SU-DHL-6 (cell line): ENCODE results near the gene NPHS1.

Experiments used
- H2AFZ ChIP-seq: fragments of 200-600 bp; sonication (generic); 2 replicates; pipeline ENCODE4 v1.6.1; 2014; ENCODE audit warnings: low read depth, mild to moderate bottlenecking, moderate library complexity, mixed read lengths, antibody characterized with exemption, low read length; ENCODE audit not compliant: severe bottlenecking
- H3F3A ChIP-seq: fragments of 200-600 bp; shearing (Covaris generic); 2 replicates; pipeline ENCODE4 v1.6.0; 2016; ENCODE audit warnings: antibody characterized with exemption, mild to moderate bottlenecking; ENCODE audit not compliant: insufficient read depth
- H3K27ac ChIP-seq: fragments of 200-600 bp; sonication (generic); 2 replicates; pipeline ENCODE4 v1.5.1; 2016; ENCODE audit warnings: low read depth, mild to moderate bottlenecking, low read length, moderate library complexity, mixed read lengths
- H3K27me3 ChIP-seq: fragments of 200-600 bp; sonication (generic), shearing (Covaris generic); 2 replicates; pipeline ENCODE4 v1.6.0; 2014; ENCODE audit warnings: mild to moderate bottlenecking, low read length
- H3K36me3 ChIP-seq: fragments of 200-600 bp; sonication (generic); 2 replicates; pipeline ENCODE4 v1.6.1; 2014; ENCODE audit warnings: mild to moderate bottlenecking, low read length, mixed read lengths
- H3K4me2 ChIP-seq: fragments of 300-600, 200-600 bp; shearing (Covaris generic), sonication (generic); 2 replicates; pipeline ENCODE4 v1.6.0; 2014; ENCODE audit warnings: low read length, low read depth, mild to moderate bottlenecking; ENCODE audit not compliant: poor library complexity, severe bottlenecking
- H3K4me3 ChIP-seq: fragments of 200-600 bp; sonication (generic); 2 replicates; pipeline ENCODE4 v1.5.1; 2014; ENCODE audit warnings: antibody characterized with exemption, low read length, mild to moderate bottlenecking, mixed read lengths; ENCODE audit not compliant: insufficient read depth, poor library complexity, severe bottlenecking
- H3K79me2 ChIP-seq: fragments of 200-600 bp; sonication (generic); 2 replicates; pipeline ENCODE4 v1.6.1; 2014; ENCODE audit warnings: mild to moderate bottlenecking, low read length, moderate library complexity; ENCODE audit not compliant: insufficient read depth
- H3K9ac ChIP-seq: fragments of 200-600 bp; sonication (generic); 2 replicates; pipeline ENCODE4 v1.7.0; 2014; ENCODE audit warnings: mild to moderate bottlenecking, low read length
- H3K9me2 ChIP-seq: fragments of 200-600 bp; sonication (generic); replicated peaks from 2 replicates; pipeline ENCODE4 v1.6.1; 2014; ENCODE audit warnings: low read length; ENCODE audit not compliant: insufficient read depth
- H3K9me3 ChIP-seq: fragments of 200-600 bp; sonication (generic); 2 replicates; pipeline ENCODE4 v1.6.1; 2014; ENCODE audit warnings: low read length, mixed read lengths; ENCODE audit not compliant: insufficient read depth
- H4K20me1 ChIP-seq: fragments of 200-600 bp; sonication (generic); 2 replicates; pipeline ENCODE4 v1.6.1; 2014; ENCODE audit warnings: low read depth, mild to moderate bottlenecking, antibody characterized with exemption, low read length, moderate library complexity, mixed read lengths
- CTCF ChIP-seq: fragments of 200-600 bp; sonication (generic); IDR thresholded peaks from one replicate; pipeline ENCODE4 v1.5.1; 2017; ENCODE audit warnings: antibody characterized with exemption, mild to moderate bottlenecking, low read length, moderate library complexity; ENCODE audit not compliant: insufficient read depth, poor library complexity, severe bottlenecking
- EZH2phosphoT487 ChIP-seq: fragments of 200-600 bp; sonication (generic), shearing (Covaris generic); conservative IDR thresholded peaks from 2 replicates; pipeline ENCODE4 v1.6.1; 2018; ENCODE audit warnings: mild to moderate bottlenecking, antibody characterized with exemption, low read length, moderate library complexity, mixed read lengths

Gene NPHS1

GRCh38 chr19:35793381-35794165 lies 58.7 kb downstream of the NPHS1 start:
- TF ChIP-seq EZH2phosphoT487 (no peak), CTCF (no peak)
- Histone ChIP-seq H3F3A (no peaks in the 10 kb centered on the region), H3K27ac (no peak overlapping the region), H2AFZ (no peak overlapping the region), H3K9me2 (no peaks in the 10 kb centered on the region), H3K36me3 (no peaks in the 10 kb centered on the region), H3K4me3 (no peak overlapping the region), H3K27me3 (no peaks in the 10 kb centered on the region), H3K4me2 (no peak overlapping the region), H3K9me3 (no peaks in the 10 kb centered on the region), H3K9ac (no peak overlapping the region), H4K20me1 (no peaks in the 10 kb centered on the region), H3K79me2 (no peaks in the 10 kb centered on the region)

- Histone ChIP-seq H3K27me3 (no peaks in the 10 kb centered on the region), H3K4me2 (no peak overlapping the region), H3F3A (no peaks in the 10 kb centered on the region), H3K27ac (no peak overlapping the region), H3K9me2 (no peaks in the 10 kb centered on the region), H3K9me3 (no peaks in the 10 kb centered on the region), H3K36me3 (no peaks in the 10 kb centered on the region), H3K9ac (no peak overlapping the region), H3K79me2 (no peaks in the 10 kb centered on the region), H3K4me3 (no peak overlapping the region), H4K20me1 (no peaks in the 10 kb centered on the region), H2AFZ (no peak overlapping the region)
- no peak for TF ChIP-seq CTCF
Observed at GRCh38 chr19:35792888-35793287, 59.4 kb downstream of the NPHS1 start.

- Histone ChIP-seq H3K79me2 (no peaks in the 10 kb centered on the region), H3F3A (no peaks in the 10 kb centered on the region), H2AFZ (no peak overlapping the region), H3K9ac (no peak overlapping the region), H3K9me2 (no peaks in the 10 kb centered on the region), H3K27ac (no peak overlapping the region), H4K20me1 (no peaks in the 10 kb centered on the region), H3K9me3 (no peaks in the 10 kb centered on the region), H3K4me2 (no peak overlapping the region), H3K27me3 (no peaks in the 10 kb centered on the region), H3K4me3 (no peak overlapping the region), H3K36me3 (no peaks in the 10 kb centered on the region)
- TF ChIP-seq CTCF (no peak), EZH2phosphoT487 (no peak)
Observed at GRCh38 chr19:35792312-35792711, 60.0 kb downstream of the NPHS1 start.
